Measurements from ENCODE around the gene DOC2A. TPM values are rescaled to one million over a fixed set of nuclear protein-coding genes. Genes with fewer than 3 reads are reported as not detected.

Gene DOC2A
- total and polyA plus RNA-seq, 4 donors, result 0.09 to 0.22 (median 0.17) TPM; not detected in 1

DNA sequence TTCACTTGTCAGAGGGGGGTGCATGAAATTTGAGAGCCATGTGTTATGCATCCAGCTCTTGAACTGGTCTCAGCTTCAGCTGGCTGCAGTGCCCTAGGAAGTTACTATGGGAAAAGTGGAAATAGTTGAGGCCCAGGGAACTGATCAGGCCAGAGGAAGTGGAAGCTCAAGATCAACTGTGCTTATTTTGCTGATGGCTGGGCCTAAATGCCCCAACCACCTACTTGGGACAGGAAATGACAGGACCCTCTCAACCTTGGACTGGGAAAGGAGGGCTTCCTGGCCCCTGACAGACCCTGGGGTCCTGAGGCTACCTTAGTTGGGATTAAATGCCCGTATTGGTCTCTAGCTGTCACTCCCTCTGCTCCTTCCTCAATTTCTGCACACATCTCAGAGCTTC lies 38.3 kb downstream of the DOC2A start:
- DNase-seq (ENCODE audit: low spot score), result no peak
- Histone ChIP-seq H3K27ac (ENCODE audit: low read depth in 1 of 2, low read length in 2 of 2) (no peak overlapping the region), H3K36me3 (ENCODE audit: control insufficient read depth in 4 of 4, insufficient read depth in 3 of 4, low read depth in 1 of 4, low read length in 3 of 4) (peaks cover 6 to 19% (median 14%) of the 10 kb centered on the region in 4 donors), H3K9me3 (ENCODE audit: control insufficient read depth in 4 of 4, low read length in 3 of 4) (no peaks in the 10 kb centered on the region), H3K9ac (ENCODE audit: low read depth in 1 of 2, low read length in 2 of 2) (no peak overlapping the region), H3K27me3 (ENCODE audit: control insufficient read depth in 4 of 4, insufficient read depth in 4 of 4, low read length in 3 of 4) (no peaks in the 10 kb centered on the region), H3K4me3 (ENCODE audit: low read depth in 1 of 3, low read length in 3 of 3) (no peak overlapping the region), H3K4me1 (ENCODE audit: control insufficient read depth in 4 of 4, insufficient read depth in 4 of 4, low read length in 3 of 4) (peaks cover 3 to 30% (median 24%) of the 10 kb centered on the region in 4 donors)
- WGBS, result 95% methylated on average over 1 of the region's 1 CpG
- no peak for TF ChIP-seq TAF1 (conservative IDR thresholded peaks at IDR 0.05)
- no peak for TF ChIP-seq NR2F2 (IDR thresholded peaks at IDR 0.05)
- TF ChIP-seq CTCF (IDR thresholded peaks at IDR 0.05; ENCODE audit: low read depth, low read length, missing input control), result no peak
- TF ChIP-seq HNF4A (conservative IDR thresholded peaks at IDR 0.05), result no peak
- TF ChIP-seq FOXA1 (IDR thresholded peaks at IDR 0.05), result no peak
- TF ChIP-seq, protein P1, sequence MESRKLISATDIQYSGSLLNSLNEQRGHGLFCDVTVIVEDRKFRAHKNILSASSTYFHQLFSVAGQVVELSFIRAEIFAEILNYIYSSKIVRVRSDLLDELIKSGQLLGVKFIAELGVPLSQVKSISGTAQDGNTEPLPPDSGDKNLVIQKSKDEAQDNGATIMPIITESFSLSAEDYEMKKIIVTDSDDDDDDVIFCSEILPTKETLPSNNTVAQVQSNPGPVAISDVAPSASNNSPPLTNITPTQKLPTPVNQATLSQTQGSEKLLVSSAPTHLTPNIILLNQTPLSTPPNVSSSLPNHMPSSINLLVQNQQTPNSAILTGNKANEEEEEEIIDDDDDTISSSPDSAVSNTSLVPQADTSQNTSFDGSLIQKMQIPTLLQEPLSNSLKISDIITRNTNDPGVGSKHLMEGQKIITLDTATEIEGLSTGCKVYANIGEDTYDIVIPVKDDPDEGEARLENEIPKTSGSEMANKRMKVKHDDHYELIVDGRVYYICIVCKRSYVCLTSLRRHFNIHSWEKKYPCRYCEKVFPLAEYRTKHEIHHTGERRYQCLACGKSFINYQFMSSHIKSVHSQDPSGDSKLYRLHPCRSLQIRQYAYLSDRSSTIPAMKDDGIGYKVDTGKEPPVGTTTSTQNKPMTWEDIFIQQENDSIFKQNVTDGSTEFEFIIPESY (IDR thresholded peaks at IDR 0.05), result no peak
- TF ChIP-seq, protein P2, sequence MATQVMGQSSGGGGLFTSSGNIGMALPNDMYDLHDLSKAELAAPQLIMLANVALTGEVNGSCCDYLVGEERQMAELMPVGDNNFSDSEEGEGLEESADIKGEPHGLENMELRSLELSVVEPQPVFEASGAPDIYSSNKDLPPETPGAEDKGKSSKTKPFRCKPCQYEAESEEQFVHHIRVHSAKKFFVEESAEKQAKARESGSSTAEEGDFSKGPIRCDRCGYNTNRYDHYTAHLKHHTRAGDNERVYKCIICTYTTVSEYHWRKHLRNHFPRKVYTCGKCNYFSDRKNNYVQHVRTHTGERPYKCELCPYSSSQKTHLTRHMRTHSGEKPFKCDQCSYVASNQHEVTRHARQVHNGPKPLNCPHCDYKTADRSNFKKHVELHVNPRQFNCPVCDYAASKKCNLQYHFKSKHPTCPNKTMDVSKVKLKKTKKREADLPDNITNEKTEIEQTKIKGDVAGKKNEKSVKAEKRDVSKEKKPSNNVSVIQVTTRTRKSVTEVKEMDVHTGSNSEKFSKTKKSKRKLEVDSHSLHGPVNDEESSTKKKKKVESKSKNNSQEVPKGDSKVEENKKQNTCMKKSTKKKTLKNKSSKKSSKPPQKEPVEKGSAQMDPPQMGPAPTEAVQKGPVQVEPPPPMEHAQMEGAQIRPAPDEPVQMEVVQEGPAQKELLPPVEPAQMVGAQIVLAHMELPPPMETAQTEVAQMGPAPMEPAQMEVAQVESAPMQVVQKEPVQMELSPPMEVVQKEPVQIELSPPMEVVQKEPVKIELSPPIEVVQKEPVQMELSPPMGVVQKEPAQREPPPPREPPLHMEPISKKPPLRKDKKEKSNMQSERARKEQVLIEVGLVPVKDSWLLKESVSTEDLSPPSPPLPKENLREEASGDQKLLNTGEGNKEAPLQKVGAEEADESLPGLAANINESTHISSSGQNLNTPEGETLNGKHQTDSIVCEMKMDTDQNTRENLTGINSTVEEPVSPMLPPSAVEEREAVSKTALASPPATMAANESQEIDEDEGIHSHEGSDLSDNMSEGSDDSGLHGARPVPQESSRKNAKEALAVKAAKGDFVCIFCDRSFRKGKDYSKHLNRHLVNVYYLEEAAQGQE (IDR thresholded peaks at IDR 0.05), result no peak
- no peak for TF ChIP-seq MAX (IDR thresholded peaks at IDR 0.05)
- no peak for TF ChIP-seq SP1 (IDR thresholded peaks at IDR 0.05)
- TF ChIP-seq GABPA (IDR thresholded peaks at IDR 0.05 in 1 of 2, conservative IDR thresholded peaks at IDR 0.05 in 1 of 2), result no peak
- TF ChIP-seq EGR1 (IDR thresholded peaks at IDR 0.05; ENCODE audit: low read depth in 2 of 2), result no peak
- TF ChIP-seq RXRA (IDR thresholded peaks at IDR 0.05), result no peak
- TF ChIP-seq YY1 (IDR thresholded peaks at IDR 0.05), result no peak
- TF ChIP-seq RAD21 (IDR thresholded peaks at IDR 0.05), result no peak
- TF ChIP-seq HNF4G (IDR thresholded peaks at IDR 0.05), result no peak
- TF ChIP-seq JUND (IDR thresholded peaks at IDR 0.05), result no peak

DNA sequence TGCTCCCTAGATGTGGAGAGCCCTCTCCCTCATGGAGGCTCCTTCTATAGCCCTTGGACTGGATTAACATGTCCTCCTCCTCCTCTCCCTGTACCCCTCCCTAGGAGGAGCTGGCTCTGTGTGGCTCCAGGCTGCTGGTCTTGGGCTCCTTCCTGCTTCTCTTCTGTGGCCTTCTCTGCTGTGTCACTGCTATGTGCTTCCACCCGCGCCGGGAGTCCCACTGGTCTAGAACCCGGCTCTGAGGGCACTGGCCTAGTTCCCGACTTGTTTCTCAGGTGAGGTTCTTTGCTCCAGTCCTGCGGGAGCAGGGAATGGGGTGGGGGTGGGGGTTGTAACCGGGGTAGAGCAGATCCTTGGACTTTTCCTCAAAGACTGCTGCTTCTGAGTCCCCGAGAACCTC lies 39.5 kb downstream of the DOC2A start:
- Histone ChIP-seq H3K27me3 (ENCODE audit: control insufficient read depth in 4 of 4, insufficient read depth in 4 of 4, low read length in 3 of 4) (no peaks in the 10 kb centered on the region), H3K4me3 (ENCODE audit: low read depth in 1 of 3, low read length in 3 of 3) (no peak overlapping the region), H3K4me1 (ENCODE audit: control insufficient read depth in 4 of 4, insufficient read depth in 4 of 4, low read length in 3 of 4) (peaks cover 3 to 28% (median 23%) of the 10 kb centered on the region in 4 donors), H3K36me3 (ENCODE audit: control insufficient read depth in 4 of 4, insufficient read depth in 3 of 4, low read depth in 1 of 4, low read length in 3 of 4) (peaks cover 6 to 19% (median 13%) of the 10 kb centered on the region in 4 donors), H3K9me3 (ENCODE audit: control insufficient read depth in 4 of 4, low read length in 3 of 4) (no peaks in the 10 kb centered on the region), H3K27ac (ENCODE audit: low read depth in 1 of 2, low read length in 2 of 2) (no peak overlapping the region), H3K9ac (ENCODE audit: low read depth in 1 of 2, low read length in 2 of 2) (no peak overlapping the region)
- WGBS, result 95% methylated on average over 8 of the region's 8 CpGs
- no peak for DNase-seq (ENCODE audit: low spot score)
- TF ChIP-seq NR2F2 (IDR thresholded peaks at IDR 0.05), result no peak
- TF ChIP-seq YY1 (IDR thresholded peaks at IDR 0.05), result no peak
- TF ChIP-seq EGR1 (IDR thresholded peaks at IDR 0.05; ENCODE audit: low read depth in 2 of 2), result no peak
- no peak for TF ChIP-seq FOXA1 (IDR thresholded peaks at IDR 0.05)
- TF ChIP-seq HNF4A (conservative IDR thresholded peaks at IDR 0.05), result no peak
- no peak for TF ChIP-seq JUND (IDR thresholded peaks at IDR 0.05)
- no peak for TF ChIP-seq MAX (IDR thresholded peaks at IDR 0.05)
- TF ChIP-seq GABPA (IDR thresholded peaks at IDR 0.05 in 1 of 2, conservative IDR thresholded peaks at IDR 0.05 in 1 of 2), result no peak
- no peak for TF ChIP-seq HNF4G (IDR thresholded peaks at IDR 0.05)
- TF ChIP-seq FOXA2 (IDR thresholded peaks at IDR 0.05), result no peak
- TF ChIP-seq, protein P1 (IDR thresholded peaks at IDR 0.05), result no peak
- TF ChIP-seq, protein P2 (IDR thresholded peaks at IDR 0.05), result no peak
- no peak for TF ChIP-seq RXRA (IDR thresholded peaks at IDR 0.05)
